Upper lobe of left lung (tissue), 6 donors: Measurements from ENCODE around the gene GPATCH1. TPM values are rescaled to one million over a fixed set of nuclear protein-coding genes. Genes with fewer than 3 reads are reported as not detected.
"Not testable (repeated sequence)": the region's sequence is repeated elsewhere in the genome, so short reads cannot be mapped to it uniquely, and the experiment has no call there.

ENCODE experiments used
- ATAC-seq, 2 donors: fragments of 200-7000 bp; cut with Tn5 transposase; one replicate each; pipeline ENCODE4 v1.9.1; 2022; ENCODE audit warnings: mild to moderate bottlenecking in 2 of 2, moderate library complexity in 2 of 2; ENCODE audit not compliant: low FRiP score in 2 of 2
- DNase-seq, 2 donors: peaks; one replicate each; pipeline ENCODE4 v3.0.0-alpha.2; 2019 to 2020
- H3K27ac ChIP-seq, 4 donors: fragments of 200-600 bp; sonication (generic); one replicate each; pipeline ENCODE4 v1.5.1; 2016 to 2019
- H3K27me3 ChIP-seq, 4 donors: fragments of 200-600 bp; sonication (generic); one replicate each; pipeline ENCODE4 v1.5.1; 2017 to 2019
- H3K36me3 ChIP-seq, 4 donors: fragments of 200-600 bp; sonication (generic); one replicate each; pipeline ENCODE4 v1.5.1; 2016 to 2019
- H3K4me1 ChIP-seq, 4 donors: fragments of 200-600 bp; sonication (generic); one replicate each; pipeline ENCODE4 v1.5.1; 2018 to 2019
- H3K4me3 ChIP-seq, 4 donors: fragments of 200-600 bp; sonication (generic); one replicate each; pipeline ENCODE4 v1.5.1; 2017 to 2019; ENCODE audit warnings: mild to moderate bottlenecking in 2 of 4, moderate library complexity in 1 of 4
- H3K9me3 ChIP-seq, 4 donors: fragments of 200-600 bp; sonication (generic); one replicate each; pipeline ENCODE4 v1.5.1; 2018 to 2019
- CTCF ChIP-seq, 6 experiments: fragments of 450-650 bp in 4 of 6; fragments of 200-600 bp in 2 of 6; sonication (generic) in 2 of 6; IDR thresholded peaks; one replicate each; pipeline ENCODE4 v1.5.1; 2016 to 2019; ENCODE audit warnings: antibody characterized with exemption in 6 of 6
- EP300 ChIP-seq, 4 donors: sonication (generic); formaldehyde crosslinking; IDR thresholded peaks; one replicate each; pipeline ENCODE4 v1.5.1; 2017; ENCODE audit warnings: antibody characterized with exemption in 4 of 4, control low read depth in 2 of 4
- POLR2A ChIP-seq, 4 donors: fragments of 450-650 bp; IDR thresholded peaks; one replicate each; pipeline ENCODE4 v1.5.1; 2016 to 2017; ENCODE audit warnings: antibody characterized with exemption in 4 of 4, mild to moderate bottlenecking in 2 of 4
- POLR2AphosphoS5 ChIP-seq, 2 donors: sonication (generic); formaldehyde crosslinking; IDR thresholded peaks; one replicate each; pipeline ENCODE4 v1.5.1; 2017; ENCODE audit warnings: antibody characterized with exemption in 2 of 2
- WGBS, 2 donors: methylation state at CpG; one replicate each; pipeline ENCODE4 v1.1.5; 2017 to 2018; 5-methylcytosine and 5-hydroxymethylcytosine counted together
- total RNA-seq, 6 donors: library from RNA; depleted of rRNA in 4 of 6; stranded (reverse); fragments of >200 nt in 4 of 6; gene quantifications; one replicate each; pipeline versions ENCODE4 v1.1.0 to v1.2.1, GENCODE V29; 2016 to 2021
- donor health status: DM: no; HTN: no; CAD: no; lungs with moderate emphysema.
- donor health status: DM: no; HTN: yes; CAD: no; lungs with severe emphysema.

The GPATCH1 gene
- total RNA-seq, 6 donors from 2014 or later = 4.7 to 11.5 (median 6.8) TPM

- H3K9me3 ChIP-seq = no peaks in the 10 kb centered on the region
- ATAC-seq (no peak), DNase-seq (no peak)
- no peaks in the 10 kb centered on the region for H3K36me3 ChIP-seq
- H3K27ac ChIP-seq = no peak overlapping the region
- H3K4me3 ChIP-seq = no peak overlapping the region
- TF ChIP-seq POLR2AphosphoS5 (IDR thresholded peaks at IDR 0.05) (no peak), CTCF (IDR thresholded peaks at IDR 0.05) (no peak), POLR2A (IDR thresholded peaks at IDR 0.05) (no peak), EP300 (IDR thresholded peaks at IDR 0.05) (no peak)
- peaks cover 0 to 4% (median 2%) of the 10 kb centered on the region in 4 donors for H3K4me1 ChIP-seq
- no peaks in the 10 kb centered on the region for H3K27me3 ChIP-seq
- WGBS, 2 donors = 54 to 84% methylated on average over 4 of the region's 4 CpGs
Observed at GRCh38 chr19:33161201-33161600, 80.2 kb downstream of the GPATCH1 start.

GRCh38 chr19:33163481-33163880 lies 82.5 kb downstream of the GPATCH1 start:
- H3K4me1 ChIP-seq = peaks cover 0 to 3% (median 0%) of the 10 kb centered on the region in 4 donors
- 84 to 88% methylated on average over 6 of the region's 6 CpGs for WGBS, 2 donors
- TF ChIP-seq POLR2AphosphoS5 (IDR thresholded peaks at IDR 0.05) (no peak), CTCF (IDR thresholded peaks at IDR 0.05) (no peak), EP300 (IDR thresholded peaks at IDR 0.05) (no peak), POLR2A (IDR thresholded peaks at IDR 0.05) (no peak)
- no peak overlapping the region for H3K4me3 ChIP-seq
- no peak for DNase-seq
- no peak overlapping the region for H3K27ac ChIP-seq
- no peaks in the 10 kb centered on the region for H3K36me3 ChIP-seq
- no peaks in the 10 kb centered on the region for H3K27me3 ChIP-seq
- no peak for ATAC-seq
- H3K9me3 ChIP-seq = no peaks in the 10 kb centered on the region

- H3K9me3 ChIP-seq, H3K27me3 ChIP-seq, H3K4me3 ChIP-seq, ATAC-seq, DNase-seq, H3K4me1 ChIP-seq, H3K27ac ChIP-seq, H3K36me3 ChIP-seq: not testable (repeated sequence)
- WGBS, 2 donors = 70 to 71% methylated on average over 6 of the region's 6 CpGs
Observed at GRCh38 chr19:33166037-33166436, 85.1 kb downstream of the GPATCH1 start.

- Histone ChIP-seq H3K27me3 (no peaks in the 10 kb centered on the region), H3K36me3 (no peaks in the 10 kb centered on the region), H3K4me1 (no peaks in the 10 kb centered on the region), H3K27ac (no peak overlapping the region), H3K4me3 (no peak overlapping the region), H3K9me3 (no peaks in the 10 kb centered on the region)
- DNase-seq (no peak), ATAC-seq (no peak)
- no peak for TF ChIP-seq POLR2A (IDR thresholded peaks at IDR 0.05)
- TF ChIP-seq POLR2AphosphoS5 (IDR thresholded peaks at IDR 0.05) = no peak
- TF ChIP-seq CTCF (IDR thresholded peaks at IDR 0.05) = no peak
- TF ChIP-seq EP300 (IDR thresholded peaks at IDR 0.05) = no peak
- 100% methylated on average over 1 of the region's 1 CpG for WGBS, 2 donors
Observed at GRCh38 chr19:33167438-33167837, 86.5 kb downstream of the GPATCH1 start.

- 84 to 94% methylated on average over 1 of the region's 1 CpG for WGBS, 2 donors
- TF ChIP-seq EP300 (IDR thresholded peaks at IDR 0.05) (no peak), POLR2A (IDR thresholded peaks at IDR 0.05) (no peak), POLR2AphosphoS5 (IDR thresholded peaks at IDR 0.05) (no peak), CTCF (IDR thresholded peaks at IDR 0.05) (no peak)
- Histone ChIP-seq H3K36me3 (no peaks in the 10 kb centered on the region), H3K27ac (no peak overlapping the region), H3K4me1 (peaks cover 0 to 4% (median 0%) of the 10 kb centered on the region in 4 donors), H3K9me3 (no peaks in the 10 kb centered on the region), H3K4me3 (no peak overlapping the region), H3K27me3 (no peaks in the 10 kb centered on the region)
- DNase-seq (no peak), ATAC-seq (no peak)
Observed at GRCh38 chr19:33168528-33168927, 87.5 kb downstream of the GPATCH1 start.
